Measurements from ENCODE around the gene BEND6.
A peak's percentile ranks its signal among the peaks of the same experiment; 100 is the strongest.
"Not testable (repeated sequence)": the region's sequence is repeated elsewhere in the genome, so short reads cannot be mapped to it uniquely, and the experiment has no call there.

Gene BEND6

GRCh38 chr6:57035549-57035948 is 80.6 kb downstream of the BEND6 start:
- DNase-seq (ENCODE audit: low spot score) = no peak

- no peak for DNase-seq (ENCODE audit: low spot score)
Measured at GRCh38 chr6:57038906-57039305, 84.0 kb downstream of the BEND6 start.

GRCh38 chr6:57040011-57040410 is 85.1 kb downstream of the BEND6 start:
- no peak for DNase-seq (ENCODE audit: low spot score)

- DNase-seq (ENCODE audit: low spot score) = not testable (repeated sequence)
Measured at GRCh38 chr6:57044061-57044460, 89.2 kb downstream of the BEND6 start.

GRCh38 chr6:57044568-57044967 is 89.7 kb downstream of the BEND6 start:
- DNase-seq (ENCODE audit: low spot score) = no peak

GRCh38 chr6:57046332-57047256 is 91.7 kb downstream of the BEND6 start, which contains the start of gene KIAA1586:
Gene KIAA1586, plus strand, starts transcription at chr6:57046693. Its CDS starts 63 bp downstream, at chr6:57046756.
- DNase-seq (ENCODE audit: low spot score) = peak; percentile 95

- not testable (repeated sequence) for DNase-seq (ENCODE audit: low spot score)
Measured at GRCh38 chr6:57047257-57047585, 92.3 kb downstream of the BEND6 start.

- not testable (repeated sequence) for DNase-seq (ENCODE audit: low spot score)
Measured at GRCh38 chr6:57047859-57048258, 93.0 kb downstream of the BEND6 start.

GRCh38 chr6:57048577-57048976 is 93.7 kb downstream of the BEND6 start:
- DNase-seq (ENCODE audit: low spot score) = no peak

- no peak for DNase-seq (ENCODE audit: low spot score)
Measured at GRCh38 chr6:57063847-57064246, 108.9 kb downstream of the BEND6 start.

GRCh38 chr6:57064809-57065208 is 109.9 kb downstream of the BEND6 start:
- DNase-seq (ENCODE audit: low spot score) = peak; percentile 55

- DNase-seq (ENCODE audit: low spot score) = no peak
Measured at GRCh38 chr6:57068061-57068460, 113.2 kb downstream of the BEND6 start.

- no peak for DNase-seq (ENCODE audit: low spot score)
Measured at GRCh38 chr6:57069228-57069627, 114.3 kb downstream of the BEND6 start.

- no peak for DNase-seq (ENCODE audit: low spot score)
Measured at GRCh38 chr6:57069920-57070331, 115.0 kb downstream of the BEND6 start.

GRCh38 chr6:57072108-57072507 is 117.2 kb downstream of the BEND6 start:
- DNase-seq (ENCODE audit: low spot score) = no peak

- DNase-seq (ENCODE audit: low spot score) = no peak
Measured at GRCh38 chr6:57074383-57074782, 119.5 kb downstream of the BEND6 start.

- no peak for DNase-seq (ENCODE audit: low spot score)
Measured at GRCh38 chr6:57075092-57075491, 120.2 kb downstream of the BEND6 start.

All from GM03348 (cell line).